HEK293 (cell line): Measurements from ENCODE around the gene FAM120A.

Experiments used
- ATF2 ChIP-seq: fragments of 450-650 bp; formaldehyde crosslinking; IDR thresholded peaks from 2 replicates; pipeline ENCODE4 v1.5.1; 2016; ENCODE audit warnings: missing biosample characterization, missing genetic modification characterization, low read depth
- CTCF ChIP-seq: fragments of 450-650 bp; formaldehyde crosslinking; IDR thresholded peaks from 2 replicates; pipeline ENCODE4 v1.5.1; 2016; ENCODE audit warnings: missing biosample characterization, missing genetic modification characterization
- MEIS1 ChIP-seq: sonication (generic); formaldehyde crosslinking; IDR thresholded peaks from 2 replicates; pipeline ENCODE4 v1.8.1; 2022; ENCODE audit warnings: missing genetic modification reagents, mild to moderate bottlenecking, borderline replicate concordance
- PBX3 ChIP-seq: sonication (generic); formaldehyde crosslinking; IDR thresholded peaks from 2 replicates; pipeline ENCODE4 v1.8.1; 2022; ENCODE audit warnings: mild to moderate bottlenecking, moderate library complexity, missing genetic modification reagents
- ZBTB7A ChIP-seq: fragments of 450-650 bp; formaldehyde crosslinking; IDR thresholded peaks from 2 replicates; pipeline ENCODE4 v1.5.1; 2016; ENCODE audit warnings: low read depth, missing biosample characterization, missing genetic modification characterization
- ZNF174 ChIP-seq: fragments of 450-650 bp; formaldehyde crosslinking; IDR thresholded peaks from 2 replicates; pipeline ENCODE4 v1.5.0; 2017; ENCODE audit warnings: missing biosample characterization, mild to moderate bottlenecking, missing genetic modification characterization
- ZNF274 ChIP-seq, 2 experiments: fragments of 200-500 bp in 1 of 2; fragments of 450-650 bp in 1 of 2; sonication (Bioruptor generic) in 1 of 2; formaldehyde crosslinking in 1 of 2; IDR thresholded peaks; 2 replicates each; pipeline versions ENCODE4 v1.5.1 to v1.6.1; 2014 to 2016; ENCODE audit warnings: borderline replicate concordance in 1 of 2, inconsistent platforms in 1 of 2, low read length in 1 of 2, missing biosample characterization in 1 of 2, missing genetic modification characterization in 1 of 2
- ZNF362 ChIP-seq: fragments of 450-650 bp; formaldehyde crosslinking; IDR thresholded peaks from 2 replicates; pipeline ENCODE4 v1.5.1; 2016; ENCODE audit warnings: missing biosample characterization, missing genetic modification characterization
- ZNF433 ChIP-seq: fragments of 450-650 bp; formaldehyde crosslinking; IDR thresholded peaks from 2 replicates; pipeline ENCODE4 v1.5.1; 2016; ENCODE audit warnings: missing biosample characterization, missing genetic modification characterization, low read depth
- ZNF707 ChIP-seq: fragments of 450-650 bp; formaldehyde crosslinking; IDR thresholded peaks from 2 replicates; pipeline ENCODE4 v1.5.1; 2016; ENCODE audit warnings: missing biosample characterization, missing genetic modification characterization
- ZNF830 ChIP-seq: fragments of 450-650 bp; IDR thresholded peaks from 2 replicates; pipeline ENCODE4 v1.5.0; 2018; ENCODE audit warnings: missing biosample characterization, missing genetic modification characterization, low read depth, mild to moderate bottlenecking, moderate library complexity
- ZXDB ChIP-seq: fragments of 450-650 bp; formaldehyde crosslinking; IDR thresholded peaks from 2 replicates; pipeline ENCODE4 v1.5.1; 2016; ENCODE audit warnings: missing biosample characterization, missing genetic modification characterization

- TF ChIP-seq MEIS1 (no peak), CTCF (no peak), ZBTB7A (tag by site-specific recombination) (no peak), ZNF274 (IDR thresholded peaks at IDR 0.05; ENCODE audit: low read length) (no peak), ZNF274 (tag by site-specific recombination; IDR thresholded peaks at IDR 0.05; ENCODE audit: borderline replicate concordance) (no peak), ZNF830 (tag by site-specific recombination) (no peak), ZNF707 (tag by site-specific recombination) (no peak), ZNF362 (tag by site-specific recombination) (no peak), ZNF433 (tag by site-specific recombination) (no peak), ZXDB (tag by site-specific recombination) (no peak), PBX3 (CRISPR knock-in tag) (no peak), ATF2 (tag by site-specific recombination) (0 out of 2 replicates have a peak, but pooled peaks have one; percentile 9), ZNF174 (tag by site-specific recombination) (no peak)
Observed at GRCh38 chr9:93461414-93461743, 9.9 kb downstream of the FAM120A start.
